Nephron (organoid): Measurements from ENCODE around the gene BRWD1.

Experiments used
- H3K27ac Mint-ChIP-seq, 3 experiments: 2 replicates each; pipeline ENCODE4 v1.8.0; 2020; ENCODE audit warnings: mixed read lengths in 3 of 3, mild to moderate bottlenecking in 2 of 3, moderate library complexity in 1 of 3
- H3K27me3 Mint-ChIP-seq: 2 replicates; pipeline ENCODE4 v1.8.0; 2021; ENCODE audit warnings: low read depth, mild to moderate bottlenecking, moderate library complexity, mixed read lengths
- H3K36me3 Mint-ChIP-seq: 2 replicates; pipeline ENCODE4 v1.8.0; 2020; ENCODE audit warnings: low read depth, mixed read lengths
- H3K4me1 Mint-ChIP-seq: 2 replicates; pipeline ENCODE4 v1.8.0; 2020; ENCODE audit warnings: mixed read lengths
- H3K4me3 Mint-ChIP-seq, 3 experiments: 2 replicates each; pipeline ENCODE4 v1.8.0; 2020; ENCODE audit warnings: mild to moderate bottlenecking in 3 of 3, mixed read lengths in 3 of 3, moderate library complexity in 2 of 3
- H3K9me3 Mint-ChIP-seq: 2 replicates; pipeline ENCODE4 v1.8.0; 2020; ENCODE audit warnings: mixed read lengths
- CTCF ChIP-seq, 3 experiments: fragments of 200-600 bp; sonication (generic); IDR thresholded peaks; one replicate each; pipeline ENCODE4 v1.5.0; 2021; ENCODE audit warnings: antibody characterized with exemption in 3 of 3; ENCODE audit not compliant: unreplicated experiment in 3 of 3

The BRWD1 gene

DNA sequence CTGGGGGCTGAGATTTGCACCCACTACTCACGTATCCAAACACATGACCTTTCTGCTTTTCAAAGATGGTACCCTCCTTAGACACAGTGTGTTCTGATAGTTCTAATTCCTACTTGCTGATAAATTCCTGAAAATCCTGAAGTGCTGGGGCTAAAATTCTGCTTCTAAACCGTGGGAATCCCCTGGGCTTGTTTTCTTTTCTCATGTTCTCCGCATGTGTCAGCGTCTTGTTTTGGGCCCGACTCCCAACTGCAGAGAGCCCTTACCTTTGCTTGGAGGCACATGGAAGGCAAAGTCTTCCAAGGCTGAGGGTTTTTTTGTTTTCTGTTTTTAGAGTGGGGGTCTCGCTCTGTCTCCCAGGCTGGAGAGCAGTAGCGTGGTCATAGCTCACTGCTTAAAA lies 157.4 kb downstream of the BRWD1 start:
- Mint-ChIP-seq H3K4me1 (peaks cover 36% of the 10 kb centered on the region), H3K9me3 (peaks cover 4% of the 10 kb centered on the region), H3K27ac (no peak overlapping the region), H3K27me3 (peaks cover 4% of the 10 kb centered on the region), H3K4me3 (no peak overlapping the region), H3K36me3 (no peaks in the 10 kb centered on the region)
- TF ChIP-seq CTCF (IDR thresholded peaks at IDR 0.05; ENCODE audit: unreplicated experiment in 3 of 3) = no peak

- Mint-ChIP-seq H3K27me3 (peaks cover 4% of the 10 kb centered on the region), H3K4me3 (no peak overlapping the region), H3K36me3 (no peaks in the 10 kb centered on the region), H3K9me3 (peaks cover 4% of the 10 kb centered on the region), H3K27ac (no peak overlapping the region), H3K4me1 (peaks cover 32% of the 10 kb centered on the region)
- no peak for TF ChIP-seq CTCF (IDR thresholded peaks at IDR 0.05; ENCODE audit: unreplicated experiment in 3 of 3)
Observed at GRCh38 chr21:39155578-39155977, 157.9 kb downstream of the BRWD1 start.

GRCh38 chr21:39153842-39154241 lies 159.6 kb downstream of the BRWD1 start:
- no peak overlapping the region for H3K4me3 Mint-ChIP-seq
- peaks cover 4% of the 10 kb centered on the region for H3K27me3 Mint-ChIP-seq
- peaks cover 7% of the 10 kb centered on the region for H3K9me3 Mint-ChIP-seq

DNA sequence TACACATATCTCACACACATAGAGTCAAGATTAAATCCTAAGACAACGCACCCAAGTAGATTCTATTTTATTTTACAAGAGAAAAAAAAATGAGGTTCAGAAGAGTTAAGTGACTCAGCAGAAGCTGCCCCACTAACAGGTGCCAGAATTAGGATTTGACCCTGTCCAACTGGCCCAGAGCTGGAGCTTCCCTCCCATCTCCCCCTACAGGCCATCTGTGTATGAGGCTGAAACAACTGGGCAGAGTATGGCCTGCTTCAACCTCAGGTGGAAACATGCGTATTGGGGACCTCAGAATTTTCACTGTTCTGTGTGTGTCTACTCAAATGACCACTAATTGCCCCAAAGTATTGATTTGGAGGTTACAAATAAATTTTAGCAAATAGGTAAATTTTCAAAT lies 160.1 kb downstream of the BRWD1 start:
- peaks cover 18% of the 10 kb centered on the region for H3K4me1 Mint-ChIP-seq
- no peaks in the 10 kb centered on the region for H3K36me3 Mint-ChIP-seq
- no peak overlapping the region for H3K27ac Mint-ChIP-seq
- peaks cover 8% of the 10 kb centered on the region for H3K9me3 Mint-ChIP-seq
- peak in 2 of 3 experiments; percentile 11 to 32 for TF ChIP-seq CTCF (IDR thresholded peaks at IDR 0.05; ENCODE audit: unreplicated experiment in 3 of 3)
- no peak overlapping the region for H3K4me3 Mint-ChIP-seq
- H3K27me3 Mint-ChIP-seq = peaks cover 4% of the 10 kb centered on the region

More at GRCh38 chr21:39153842-39154241, 159.6 kb downstream of the BRWD1 start:
- H3K36me3 Mint-ChIP-seq = no peaks in the 10 kb centered on the region
- peaks cover 19% of the 10 kb centered on the region for H3K4me1 Mint-ChIP-seq
- TF ChIP-seq CTCF (IDR thresholded peaks at IDR 0.05; ENCODE audit: unreplicated experiment in 3 of 3) = no peak
- H3K27ac Mint-ChIP-seq = no peak overlapping the region

DNA sequence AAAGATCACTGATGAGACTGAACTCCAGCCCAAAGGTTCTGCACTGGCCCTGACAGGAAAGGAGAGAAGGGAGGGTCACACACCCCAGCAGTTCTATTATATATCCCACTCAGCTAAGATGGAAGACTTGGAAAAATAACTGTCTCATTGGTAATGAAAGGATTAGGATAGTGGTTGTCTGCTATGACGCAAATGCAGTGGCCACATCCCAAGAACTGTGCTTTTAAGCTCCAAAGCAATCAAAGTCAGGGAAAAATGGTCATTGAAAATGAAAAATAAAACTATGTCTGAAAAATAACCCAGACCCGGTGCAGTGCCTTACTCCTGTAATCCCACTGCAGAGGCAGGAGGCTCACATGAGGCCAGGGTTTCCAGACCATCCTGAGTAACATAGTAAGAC lies 161.2 kb downstream of the BRWD1 start:
- Mint-ChIP-seq H3K4me1 (peaks cover 18% of the 10 kb centered on the region), H3K4me3 (no peak overlapping the region), H3K27me3 (peaks cover 4% of the 10 kb centered on the region), H3K36me3 (no peaks in the 10 kb centered on the region), H3K9me3 (peaks cover 9% of the 10 kb centered on the region), H3K27ac (no peak overlapping the region)
- TF ChIP-seq CTCF (IDR thresholded peaks at IDR 0.05; ENCODE audit: unreplicated experiment in 3 of 3) = no peak

GRCh38 chr21:39150877-39151276 lies 162.6 kb downstream of the BRWD1 start:
- H3K27me3 Mint-ChIP-seq = peaks cover 4% of the 10 kb centered on the region
- H3K4me1 Mint-ChIP-seq = peaks cover 18% of the 10 kb centered on the region
- no peak overlapping the region for H3K4me3 Mint-ChIP-seq
- H3K36me3 Mint-ChIP-seq = no peaks in the 10 kb centered on the region
- H3K27ac Mint-ChIP-seq = no peak overlapping the region
- peaks cover 10% of the 10 kb centered on the region for H3K9me3 Mint-ChIP-seq
- TF ChIP-seq CTCF (IDR thresholded peaks at IDR 0.05; ENCODE audit: unreplicated experiment in 3 of 3) = no peak
